ENCODE measurements around the gene EXOC4. TPM values are rescaled to one million over a fixed set of nuclear protein-coding genes. Genes with fewer than 3 reads are reported as not detected.
A peak's percentile ranks its signal among the peaks of the same experiment; 100 is the strongest.

EXOC4 gene
- total and polyA plus RNA-seq, 2 of the 13 experiments (the other 11 are each of a cell fraction or from before 2014, with no cell fraction given): 22.5 to 39.0 TPM

DNA sequence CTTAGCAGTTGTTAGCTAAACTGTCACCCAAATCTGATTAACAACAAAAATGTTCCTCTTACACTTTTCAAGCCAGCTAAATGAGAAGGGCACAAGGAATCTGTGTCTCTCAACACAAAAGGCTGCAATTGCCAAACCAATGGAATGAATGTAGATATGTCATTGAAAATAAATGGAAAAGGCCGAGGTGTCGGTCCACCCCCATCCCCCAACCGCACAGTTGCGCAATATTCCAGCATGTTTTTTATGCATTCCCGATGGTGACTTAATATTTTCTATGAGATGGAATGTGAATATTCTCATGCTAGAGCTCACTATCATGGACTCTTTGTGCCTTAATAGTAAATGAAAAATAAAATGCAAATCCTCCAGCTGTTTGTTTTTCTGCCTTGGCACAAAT lies 692.6 kb downstream of the EXOC4 start:
- WGBS (ENCODE audit: low lambda C conversion rate): 80% methylated on average over 5 of the region's 5 CpGs
- POLR2A ChIA-PET: no interaction called here
- Histone ChIP-seq H3K79me2 (ENCODE audit: insufficient read depth, low read length) (no peaks in the 10 kb centered on the region), H3K9ac (ENCODE audit: insufficient read depth, low read depth, low read length) (no peak overlapping the region), H4K20me1 (ENCODE audit: insufficient read depth, low read length) (no peaks in the 10 kb centered on the region), H3K27me3 (ENCODE audit: control insufficient read depth in 1 of 2, insufficient read depth in 2 of 2, low read length in 2 of 2) (no peaks in the 10 kb centered on the region), H3K4me3 (replicated peaks in 1 of 3; ENCODE audit: insufficient read depth in 1 of 3, low read depth in 2 of 3, low read length in 3 of 3) (no peak overlapping the region), H3K4me1 (ENCODE audit: insufficient read depth, low read length) (no peaks in the 10 kb centered on the region), H2AFZ (ENCODE audit: low read length) (no peak overlapping the region), H3K36me3 (replicated peaks in 1 of 2; ENCODE audit: control insufficient read depth in 1 of 2, insufficient read depth in 2 of 2, low read length in 2 of 2) (0 out of 5 replicates have a peak, but pooled peaks cover 0 to 3% of the 10 kb centered on the region in 2 experiments), H3K9me3 (ENCODE audit: low read length) (no peaks in the 10 kb centered on the region), H3K4me2 (ENCODE audit: low read depth, low read length) (no peak overlapping the region), H3K27ac (ENCODE audit: extremely low read length, insufficient read depth, low read length) (no peak overlapping the region)
- intact Hi-C loops (cut with micrococcal nuclease; ENCODE audit: unreplicated experiment): no loop called here
- DNase-seq (ENCODE audit: low spot score): no peak
- no TSS peak for BruUV-seq (replicated peaks)
- FAIRE-seq: no peak
- TF ChIP-seq CEBPB (IDR thresholded peaks at IDR 0.05; ENCODE audit: borderline replicate concordance, low read depth, low read length): peak; percentile 90
- no peak for TF ChIP-seq ZNF10 (CRISPR knock-in tag; IDR thresholded peaks at IDR 0.05; ENCODE audit: borderline replicate concordance, low read depth)
- TF ChIP-seq ARNTL (CRISPR knock-in tag; IDR thresholded peaks at IDR 0.05): no peak
- TF ChIP-seq POGZ (CRISPR knock-in tag; IDR thresholded peaks at IDR 0.05): no peak
- TF ChIP-seq, protein P1, sequence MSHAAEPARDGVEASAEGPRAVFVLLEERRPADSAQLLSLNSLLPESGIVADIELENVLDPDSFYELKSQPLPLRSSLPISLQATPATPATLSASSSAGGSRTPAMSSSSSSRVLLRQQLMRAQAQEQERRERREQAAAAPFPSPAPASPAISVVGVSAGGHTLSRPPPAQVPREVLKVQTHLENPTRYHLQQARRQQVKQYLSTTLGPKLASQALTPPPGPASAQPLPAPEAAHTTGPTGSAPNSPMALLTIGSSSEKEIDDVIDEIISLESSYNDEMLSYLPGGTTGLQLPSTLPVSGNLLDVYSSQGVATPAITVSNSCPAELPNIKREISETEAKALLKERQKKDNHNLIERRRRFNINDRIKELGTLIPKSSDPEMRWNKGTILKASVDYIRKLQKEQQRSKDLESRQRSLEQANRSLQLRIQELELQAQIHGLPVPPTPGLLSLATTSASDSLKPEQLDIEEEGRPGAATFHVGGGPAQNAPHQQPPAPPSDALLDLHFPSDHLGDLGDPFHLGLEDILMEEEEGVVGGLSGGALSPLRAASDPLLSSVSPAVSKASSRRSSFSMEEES (CRISPR knock-in tag; IDR thresholded peaks at IDR 0.05): no peak
- TF ChIP-seq, protein P2, sequence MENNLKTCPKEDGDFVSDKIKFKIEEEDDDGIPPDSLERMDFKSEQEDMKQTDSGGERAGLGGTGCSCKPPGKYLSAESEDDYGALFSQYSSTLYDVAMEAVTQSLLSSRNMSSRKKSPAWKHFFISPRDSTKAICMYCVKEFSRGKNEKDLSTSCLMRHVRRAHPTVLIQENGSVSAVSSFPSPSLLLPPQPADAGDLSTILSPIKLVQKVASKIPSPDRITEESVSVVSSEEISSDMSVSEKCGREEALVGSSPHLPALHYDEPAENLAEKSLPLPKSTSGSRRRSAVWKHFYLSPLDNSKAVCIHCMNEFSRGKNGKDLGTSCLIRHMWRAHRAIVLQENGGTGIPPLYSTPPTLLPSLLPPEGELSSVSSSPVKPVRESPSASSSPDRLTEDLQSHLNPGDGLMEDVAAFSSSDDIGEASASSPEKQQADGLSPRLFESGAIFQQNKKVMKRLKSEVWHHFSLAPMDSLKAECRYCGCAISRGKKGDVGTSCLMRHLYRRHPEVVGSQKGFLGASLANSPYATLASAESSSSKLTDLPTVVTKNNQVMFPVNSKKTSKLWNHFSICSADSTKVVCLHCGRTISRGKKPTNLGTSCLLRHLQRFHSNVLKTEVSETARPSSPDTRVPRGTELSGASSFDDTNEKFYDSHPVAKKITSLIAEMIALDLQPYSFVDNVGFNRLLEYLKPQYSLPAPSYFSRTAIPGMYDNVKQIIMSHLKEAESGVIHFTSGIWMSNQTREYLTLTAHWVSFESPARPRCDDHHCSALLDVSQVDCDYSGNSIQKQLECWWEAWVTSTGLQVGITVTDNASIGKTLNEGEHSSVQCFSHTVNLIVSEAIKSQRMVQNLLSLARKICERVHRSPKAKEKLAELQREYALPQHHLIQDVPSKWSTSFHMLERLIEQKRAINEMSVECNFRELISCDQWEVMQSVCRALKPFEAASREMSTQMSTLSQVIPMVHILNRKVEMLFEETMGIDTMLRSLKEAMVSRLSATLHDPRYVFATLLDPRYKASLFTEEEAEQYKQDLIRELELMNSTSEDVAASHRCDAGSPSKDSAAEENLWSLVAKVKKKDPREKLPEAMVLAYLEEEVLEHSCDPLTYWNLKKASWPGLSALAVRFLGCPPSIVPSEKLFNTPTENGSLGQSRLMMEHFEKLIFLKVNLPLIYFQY (CRISPR knock-in tag; IDR thresholded peaks at IDR 0.05; ENCODE audit: borderline replicate concordance): no peak
- peak; percentile 49; the same call in 1 of the 2 replicates for TF ChIP-seq CEBPG (CRISPR knock-in tag; IDR thresholded peaks at IDR 0.05)
- ATAC-seq: no peak
- in situ Hi-C loops (cut with HindIII; ENCODE audit: extremely low pct_ligation_motif_present, low pct_unique_long_range_greater_than_20kb): no loop called here
- CTCF ChIA-PET (ENCODE audit: low intra/inter-chr PET ratio, low total read pairs): no interaction called here

Measured in HepG2 (cell line).